NOMO-1 treated with DMSO at 0.1 percent for 48 hours (cell line): ENCODE data around the gene REC8.
"Not testable (repeated sequence)": the region's sequence is repeated elsewhere in the genome, so short reads cannot be mapped to it uniquely, and the experiment has no call there.

Experiments
- DNase-seq: peaks from one replicate; lab custom pipeline; 2025; ENCODE audit not compliant: unreplicated experiment; lab: John Stamatoyannopoulos, UW

Gene REC8

DNA sequence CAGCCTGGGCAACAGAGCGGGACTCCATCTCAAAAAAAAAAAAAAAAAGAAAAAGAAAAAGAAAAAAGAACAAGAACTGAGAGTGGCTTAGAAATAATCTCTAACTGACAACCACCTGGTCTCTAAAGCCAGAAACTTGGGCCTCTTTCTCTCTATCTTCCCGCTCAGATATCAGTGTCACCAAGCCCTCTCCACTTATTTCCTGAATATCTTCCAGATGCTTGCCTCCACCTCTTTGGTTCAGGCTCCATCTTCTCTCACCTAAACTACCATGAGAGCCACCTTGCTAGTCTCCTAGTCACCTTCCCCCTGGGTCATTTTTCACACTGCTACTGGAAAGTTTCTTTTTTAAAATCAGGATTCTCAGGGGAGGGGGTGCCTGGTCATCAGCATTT is 25.2 kb downstream of the REC8 start:
- DNase-seq = no peak

DNA sequence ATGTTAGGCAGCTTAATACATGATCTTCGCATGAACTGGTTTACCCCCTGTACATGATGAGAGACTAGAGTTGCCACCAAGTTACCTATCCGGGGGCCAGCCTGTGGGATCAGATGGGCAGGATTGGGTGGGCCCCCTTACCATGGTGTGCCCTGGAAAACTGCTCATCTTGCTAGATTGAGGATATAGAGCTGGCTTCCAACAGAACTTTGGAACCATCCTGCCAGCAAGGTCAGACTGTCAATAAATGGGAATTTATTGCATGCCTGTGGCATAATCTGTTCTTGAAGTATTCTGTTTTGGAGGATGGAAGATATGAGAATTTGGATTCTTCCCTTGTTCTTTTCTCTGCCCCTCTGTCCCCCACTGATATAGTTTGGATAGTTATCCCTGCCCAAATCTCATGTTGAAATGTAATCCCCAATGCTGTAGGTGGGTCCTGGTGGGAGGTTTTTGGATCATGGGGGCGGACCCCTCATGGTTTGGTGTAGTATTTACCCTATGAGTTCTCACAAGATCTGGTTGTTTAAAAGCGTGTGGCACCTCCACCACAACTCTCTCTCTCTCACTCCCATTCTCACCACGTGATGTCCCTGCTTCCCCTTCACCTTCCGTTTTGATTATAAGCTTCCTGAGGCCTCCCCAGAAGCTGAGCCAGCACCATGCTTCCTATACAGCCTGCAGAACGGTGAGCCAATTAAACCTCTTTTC is 27.1 kb downstream of the REC8 start:
- DNase-seq = no peak

DNA sequence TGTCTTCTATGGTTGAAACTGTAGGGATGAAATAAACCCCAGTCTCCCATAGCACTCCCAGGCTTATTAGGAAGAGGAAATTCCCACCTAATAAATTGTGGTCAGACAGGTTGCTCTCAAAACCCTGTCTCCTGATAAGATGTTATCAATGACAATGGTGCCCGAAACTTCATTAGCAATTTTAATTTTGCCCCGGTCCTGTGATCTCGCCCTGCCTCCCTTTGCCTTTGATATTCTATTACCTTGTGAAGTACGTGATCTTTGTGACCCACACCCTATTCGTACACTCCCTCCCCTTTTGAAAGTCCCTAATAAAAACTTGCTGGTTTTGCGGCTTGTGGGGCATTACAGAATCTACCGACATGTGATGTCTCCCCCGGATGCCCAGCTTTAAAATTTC is 30.7 kb downstream of the REC8 start:
- DNase-seq = not testable (repeated sequence)

DNA sequence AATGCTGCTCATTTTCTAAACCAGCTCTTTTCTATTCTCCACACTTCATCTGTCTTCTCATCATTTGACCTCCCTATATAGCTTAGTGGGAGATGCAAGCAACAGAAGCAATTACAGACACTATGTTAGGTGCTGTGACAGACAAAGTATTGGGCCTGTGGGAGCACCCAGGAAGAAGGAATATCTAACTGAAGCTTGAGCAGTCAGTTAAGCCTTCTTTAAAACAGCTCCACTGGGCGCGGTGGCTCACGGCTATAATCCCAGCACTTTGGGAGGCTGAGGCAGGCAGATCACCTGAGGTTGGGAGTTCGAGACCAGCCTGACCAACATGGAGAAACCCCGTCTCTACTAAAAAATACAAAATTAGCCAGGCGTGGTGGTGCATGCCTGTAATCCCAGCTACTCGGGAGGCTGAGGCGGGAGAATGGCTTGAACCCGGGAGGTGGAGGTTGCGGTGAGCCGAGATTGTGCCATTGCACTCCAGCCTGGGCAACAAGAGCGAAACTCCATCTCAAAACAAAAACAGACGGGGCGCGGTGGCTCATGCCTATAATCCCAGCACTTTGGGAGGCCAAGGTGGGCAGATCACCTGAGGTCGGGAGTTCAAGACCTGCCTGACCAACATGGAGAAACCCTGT is 31.5 kb downstream of the REC8 start:
- not testable (repeated sequence) for DNase-seq

DNA sequence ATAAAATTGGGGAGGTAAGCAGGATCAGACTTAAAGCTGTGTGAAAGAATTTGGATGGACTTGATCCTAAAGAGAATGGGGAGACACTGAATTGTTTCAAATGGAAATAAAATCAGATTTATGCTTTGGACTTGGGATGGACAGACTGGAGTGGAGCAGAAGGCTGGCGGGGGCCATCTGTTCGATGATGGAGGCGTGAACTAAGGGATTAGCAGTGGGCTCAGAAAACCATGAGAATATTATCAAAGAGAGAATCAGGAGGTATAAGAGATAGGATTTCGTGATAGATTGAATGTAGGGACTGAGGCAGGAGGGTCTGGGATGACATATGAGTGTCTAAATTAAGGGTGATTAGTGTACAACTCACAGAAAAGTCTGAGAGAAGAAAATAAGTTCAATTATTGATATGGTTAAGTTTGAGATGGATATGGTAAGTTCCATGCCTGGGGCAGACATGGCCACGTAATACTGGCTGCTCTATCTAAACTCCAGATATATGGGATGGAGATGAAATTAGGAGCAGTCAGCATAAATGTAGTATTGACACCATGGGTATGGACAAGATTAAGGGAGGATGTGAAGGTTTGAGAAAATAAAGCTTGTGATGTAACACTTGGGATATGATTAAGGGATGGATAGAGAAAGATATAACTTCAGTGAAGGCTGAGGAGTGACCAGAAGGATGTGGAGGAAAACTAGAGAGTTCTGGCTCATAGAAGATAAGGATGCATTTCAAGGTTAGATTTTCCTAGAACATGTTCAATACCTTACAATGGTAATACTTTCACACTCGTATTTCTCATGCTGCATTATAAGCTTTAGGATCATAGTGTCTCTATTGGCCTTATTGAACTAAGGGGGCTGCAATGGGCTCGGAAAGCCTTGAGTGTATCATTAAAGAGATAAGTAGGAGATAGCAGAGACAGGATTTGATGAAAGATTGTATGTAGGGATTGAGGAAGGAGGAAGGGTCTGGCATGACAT is 32.6 kb downstream of the REC8 start:
- no peak for DNase-seq

DNA sequence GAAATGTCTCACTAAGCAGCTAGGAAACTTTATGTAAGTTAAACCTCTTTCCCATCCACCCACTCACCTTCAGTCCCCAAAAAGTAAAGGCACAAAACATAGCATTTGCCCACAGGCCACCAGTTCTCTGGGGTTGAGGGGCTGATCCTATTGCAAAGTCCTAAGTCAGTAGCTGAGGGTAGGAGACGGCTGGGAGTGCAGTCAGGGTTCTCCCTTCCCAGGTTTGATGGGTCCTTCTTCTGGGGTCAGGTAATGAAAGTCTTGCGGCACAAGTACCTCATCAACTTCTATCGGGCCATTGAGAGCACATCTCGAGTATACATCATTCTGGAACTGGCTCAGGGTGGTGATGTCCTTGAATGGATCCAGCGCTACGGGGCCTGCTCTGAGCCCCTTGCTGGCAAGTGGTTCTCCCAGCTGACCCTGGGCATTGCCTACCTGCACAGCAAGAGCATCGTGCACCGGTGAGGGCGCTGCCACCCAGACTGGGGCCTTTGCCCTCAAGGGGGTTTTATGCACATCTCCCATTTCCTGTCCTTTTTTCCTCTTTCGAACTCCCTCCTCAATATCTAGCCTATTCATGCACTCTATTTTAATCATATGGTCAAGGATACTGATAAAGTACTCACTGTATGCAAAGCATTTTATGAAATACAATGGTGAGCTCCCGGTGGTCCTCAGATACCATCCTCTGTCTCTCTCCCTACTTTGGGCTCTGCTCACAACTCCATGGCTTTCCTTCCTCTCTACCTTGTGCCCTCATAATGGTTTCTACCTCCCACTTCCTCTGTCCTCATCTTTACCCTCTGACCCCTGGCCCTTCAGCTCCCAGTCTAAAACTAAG is 34.6 kb downstream of the REC8 start:
- no peak for DNase-seq

DNA sequence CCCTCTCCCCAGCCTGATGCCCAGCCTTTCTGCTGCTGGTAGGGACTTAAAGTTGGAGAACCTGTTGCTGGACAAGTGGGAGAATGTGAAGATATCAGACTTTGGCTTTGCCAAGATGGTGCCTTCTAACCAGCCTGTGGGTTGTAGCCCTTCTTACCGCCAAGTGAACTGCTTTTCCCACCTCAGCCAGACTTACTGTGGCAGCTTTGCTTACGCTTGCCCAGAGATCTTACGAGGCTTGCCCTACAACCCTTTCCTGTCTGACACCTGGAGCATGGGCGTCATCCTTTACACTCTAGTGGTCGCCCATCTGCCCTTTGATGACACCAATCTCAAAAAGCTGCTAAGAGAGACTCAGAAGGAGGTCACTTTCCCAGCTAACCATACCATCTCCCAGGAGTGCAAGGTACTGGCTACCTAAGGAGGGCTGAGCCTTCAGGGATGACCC is 35.2 kb downstream of the REC8 start:
- DNase-seq = no peak

DNA sequence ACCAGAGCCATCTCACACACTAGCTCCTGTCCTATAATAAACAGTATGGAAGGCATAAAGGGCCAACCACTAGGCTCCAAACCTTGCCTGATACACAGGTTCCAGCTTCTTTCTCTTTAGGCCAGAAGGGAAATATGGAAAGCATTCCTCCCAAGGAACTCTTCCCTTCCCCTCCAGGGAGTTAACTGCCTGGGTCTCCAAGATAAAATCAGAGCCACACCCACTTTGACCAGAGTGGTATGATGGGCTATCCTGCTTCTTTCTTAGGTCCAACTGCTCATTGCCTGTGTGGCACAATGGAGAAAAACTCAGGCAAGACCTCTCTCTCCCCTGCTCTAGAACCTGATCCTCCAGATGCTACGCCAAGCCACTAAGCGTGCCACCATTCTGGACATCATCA is 35.7 kb downstream of the REC8 start:
- DNase-seq = no peak

DNA sequence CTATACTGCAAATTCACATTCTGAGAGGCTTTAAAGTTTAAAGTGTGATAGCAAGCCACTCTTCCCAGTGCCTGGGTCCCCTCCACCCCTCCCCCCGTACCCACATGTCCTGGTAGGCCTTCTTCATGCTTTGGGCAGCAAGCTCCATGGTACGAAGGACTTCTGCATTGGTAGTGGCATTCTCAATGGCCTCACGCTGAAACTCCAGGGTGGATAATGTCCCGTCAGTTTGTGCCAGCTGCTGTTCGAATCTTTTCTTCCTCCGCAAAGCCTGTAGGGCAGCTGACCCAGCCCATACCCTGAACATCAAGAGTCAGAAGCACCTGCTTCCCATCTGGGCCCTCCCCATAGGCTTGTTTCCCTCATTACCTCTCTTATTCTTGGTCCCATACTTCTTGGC is 39.4 kb downstream of the REC8 start:
- DNase-seq = no peak

DNA sequence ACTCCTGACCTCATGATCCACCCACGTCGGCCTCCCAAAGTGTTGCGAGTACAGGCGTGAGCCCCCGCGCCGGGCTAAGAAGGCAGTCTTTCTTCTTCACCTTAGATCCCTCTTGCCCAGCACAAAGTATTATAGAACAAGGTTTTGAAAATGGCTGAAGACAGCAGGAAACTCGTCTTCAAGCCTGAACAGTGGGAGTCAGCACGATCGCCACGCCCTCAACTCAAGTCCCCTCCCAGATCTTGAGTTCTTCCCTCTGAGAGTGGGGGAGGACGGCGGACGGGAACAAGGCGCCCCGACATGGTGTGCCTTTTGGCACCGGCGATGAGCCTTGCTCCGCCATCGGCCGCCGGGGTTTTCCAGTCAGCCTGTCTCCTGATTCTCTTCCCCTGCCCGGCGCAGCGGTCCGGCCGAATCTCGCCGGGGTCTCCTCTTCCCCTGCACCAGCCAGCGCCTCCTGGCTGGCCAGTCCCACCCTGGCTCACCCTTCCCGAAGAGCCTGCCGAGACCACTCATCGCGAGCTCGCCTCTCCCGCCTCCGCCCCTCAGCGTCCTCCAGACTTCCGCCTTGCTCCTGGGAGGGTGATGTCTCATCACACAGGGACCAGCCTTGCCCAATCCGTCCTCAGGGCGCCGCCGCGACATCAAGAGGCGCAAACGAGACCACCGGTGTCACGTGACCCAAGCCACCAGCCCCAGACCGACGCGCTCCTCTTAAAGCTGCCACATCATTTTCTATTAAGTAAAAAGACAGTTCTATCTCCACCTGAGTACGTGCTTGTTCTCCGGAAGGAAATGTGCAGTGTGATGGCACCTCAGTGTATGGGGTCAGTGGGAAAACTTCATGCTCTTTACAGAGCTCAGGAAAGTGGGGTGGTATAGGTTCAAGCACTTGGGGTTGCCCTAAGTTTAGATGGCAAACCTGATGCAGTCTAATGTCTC is 41.3 kb downstream of the REC8 start, which contains the start of gene CHMP4A:
TSS of gene CHMP4A (minus strand) at position 565 of the 942 bp plus-strand sequence. CDS start at position 516, 49 bp downstream.
- peak; percentile 98 for DNase-seq

DNA sequence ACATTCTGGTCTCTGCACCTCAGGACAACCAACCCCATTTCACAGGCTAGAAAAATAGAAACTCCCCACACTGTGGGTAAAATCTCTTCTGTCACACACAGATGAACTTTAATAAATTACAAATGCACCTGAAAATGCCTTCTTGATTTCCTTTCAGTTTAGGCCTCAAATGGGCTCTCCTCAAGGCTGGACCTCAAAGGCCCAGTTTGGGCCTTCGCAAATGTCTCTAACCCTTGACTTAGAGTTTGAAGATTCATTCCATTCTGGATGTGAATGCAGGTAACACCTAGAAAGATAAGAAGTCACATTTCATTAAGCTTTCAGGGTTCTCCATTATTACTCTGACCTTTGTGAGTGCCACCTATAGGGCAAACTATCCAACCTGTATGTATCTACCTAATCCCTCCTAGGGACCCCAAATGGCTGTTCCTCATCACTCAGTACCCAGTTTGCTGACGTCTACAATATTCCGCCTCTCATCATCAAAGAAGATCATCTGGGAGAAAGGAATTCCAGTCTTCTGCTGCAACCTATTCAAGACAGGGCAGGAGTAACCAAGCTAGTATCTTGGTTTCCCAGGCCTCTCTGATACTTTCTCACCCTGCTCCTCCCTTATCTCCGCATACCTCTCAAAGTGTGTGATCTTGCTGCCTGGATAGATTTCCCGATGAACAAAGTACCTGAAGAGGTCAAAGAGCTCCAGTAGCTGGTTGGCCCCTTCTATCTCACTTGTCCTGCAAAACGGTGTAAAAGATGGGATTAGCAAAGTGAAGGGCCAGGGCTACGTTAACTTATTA is 42.2 kb downstream of the REC8 start:
- DNase-seq = no peak

DNA sequence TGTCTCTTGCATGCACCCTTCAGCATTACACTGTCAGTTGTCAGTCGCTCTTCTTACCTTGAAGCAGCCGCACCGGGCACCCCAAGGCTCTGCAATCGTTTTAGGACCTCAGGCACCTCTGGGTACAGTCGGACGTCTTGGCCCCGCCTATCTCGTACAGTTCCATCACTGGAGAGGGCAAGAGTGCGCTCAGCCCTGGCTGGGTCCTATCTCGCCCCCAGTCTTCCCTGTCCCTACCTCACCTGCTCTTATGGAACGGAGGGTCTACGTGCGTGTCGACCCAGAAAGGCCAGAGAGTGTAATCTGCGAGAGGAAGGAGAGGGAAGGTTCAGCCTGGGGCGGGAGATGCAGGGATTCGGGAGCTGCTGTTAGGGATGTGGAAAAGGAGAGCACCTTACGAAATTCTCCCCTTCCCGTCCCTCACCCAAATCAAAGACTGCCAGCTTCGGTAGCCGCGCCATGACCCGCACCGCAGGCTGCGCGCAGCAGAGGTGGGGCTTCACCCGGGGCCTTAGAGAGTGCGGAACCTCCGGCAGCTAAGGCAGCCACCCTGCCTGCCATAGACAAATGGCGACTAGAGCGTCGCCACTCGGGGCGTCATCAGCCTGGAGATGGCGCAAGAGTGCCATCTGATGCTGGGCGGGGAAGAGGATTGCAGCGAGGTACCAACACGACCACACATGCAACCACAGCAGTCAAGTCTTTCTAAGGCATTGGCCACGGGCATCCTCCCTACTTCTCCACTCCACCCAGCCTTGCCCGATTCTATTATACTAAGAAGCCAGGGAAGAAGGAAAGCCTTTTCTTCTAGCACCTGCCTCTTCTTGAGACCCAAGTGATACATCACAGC is 43.8 kb downstream of the REC8 start, which contains the start of gene MDP1:
TSS of gene MDP1 (minus strand) at position 572 of the 850 bp plus-strand sequence. CDS start at position 461, 111 bp downstream.
- peak; percentile 93 for DNase-seq

DNA sequence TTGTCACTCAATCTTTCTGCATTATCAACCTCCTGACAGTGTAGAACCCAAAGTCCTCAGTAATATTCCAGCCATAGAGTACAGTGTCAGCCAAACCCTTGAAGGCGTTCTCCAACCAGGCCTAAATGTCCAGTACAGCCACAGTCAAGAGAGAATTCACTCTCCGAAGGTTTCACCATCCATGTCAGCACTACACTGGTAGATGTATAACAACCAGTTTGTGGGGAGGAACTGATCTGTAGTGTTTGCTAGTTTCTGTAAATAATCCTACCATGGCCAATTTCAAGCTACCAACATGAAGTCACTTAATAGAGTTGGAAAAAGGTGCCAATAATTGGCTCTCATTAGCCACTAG is 44.4 kb downstream of the REC8 start:
- DNase-seq = no peak

DNA sequence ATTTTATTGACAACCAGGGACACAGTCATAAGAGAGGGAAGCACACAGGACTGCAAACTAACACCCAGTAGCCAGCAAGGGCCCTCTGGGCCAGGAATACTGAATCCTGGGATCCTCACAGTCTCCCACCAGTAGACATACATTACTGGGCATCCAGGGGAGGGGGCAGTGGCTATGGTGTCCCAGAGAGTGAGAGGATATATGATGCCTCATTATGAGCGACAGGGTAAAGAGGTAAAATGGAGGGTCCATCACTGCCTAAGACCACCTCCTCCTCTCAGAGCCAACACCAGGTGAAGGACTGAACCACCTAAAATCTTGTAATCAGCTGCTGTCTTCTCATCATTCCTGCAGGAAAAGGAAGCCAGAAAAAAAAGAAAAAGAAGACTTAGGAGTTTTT is 45.0 kb downstream of the REC8 start:
- DNase-seq = not testable (repeated sequence)

DNA sequence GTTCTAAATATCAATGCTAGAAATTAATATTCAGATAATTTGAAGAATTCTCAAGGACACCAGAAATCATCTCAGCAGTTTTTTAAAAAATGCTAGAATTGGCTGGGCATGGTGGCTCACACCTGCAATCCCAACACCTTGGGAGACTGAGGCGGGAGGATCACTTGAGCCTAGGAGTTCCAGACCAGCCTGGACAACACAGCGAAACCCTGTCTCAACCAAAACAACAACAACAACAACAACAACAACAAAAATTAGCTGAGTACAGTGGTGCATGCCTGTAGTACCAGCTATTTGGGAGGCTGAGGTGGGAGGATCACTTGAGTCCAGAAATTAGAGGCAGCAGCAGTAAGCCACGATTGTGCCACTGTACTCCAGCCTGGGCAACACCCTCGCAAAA is 47.2 kb downstream of the REC8 start:
- no peak for DNase-seq

DNA sequence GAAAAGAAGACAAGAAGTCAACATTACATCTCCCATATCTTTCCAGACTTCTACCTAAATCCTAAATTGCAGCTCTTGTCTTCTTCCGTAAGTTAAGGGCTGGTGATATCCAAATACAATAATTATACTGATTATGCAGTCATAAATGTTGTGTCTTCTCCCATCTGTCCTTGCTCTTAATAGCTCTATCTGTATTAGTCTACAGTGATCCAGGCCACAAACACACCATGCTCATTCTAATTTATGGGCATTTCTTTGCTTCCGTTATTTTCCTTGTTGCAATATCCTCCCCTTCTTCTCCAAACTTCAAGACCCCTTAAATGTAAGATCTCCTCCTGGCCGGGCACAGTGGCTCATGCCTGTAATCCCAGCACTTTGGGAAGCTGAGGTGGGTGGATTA is 47.6 kb downstream of the REC8 start:
- no peak for DNase-seq

DNA sequence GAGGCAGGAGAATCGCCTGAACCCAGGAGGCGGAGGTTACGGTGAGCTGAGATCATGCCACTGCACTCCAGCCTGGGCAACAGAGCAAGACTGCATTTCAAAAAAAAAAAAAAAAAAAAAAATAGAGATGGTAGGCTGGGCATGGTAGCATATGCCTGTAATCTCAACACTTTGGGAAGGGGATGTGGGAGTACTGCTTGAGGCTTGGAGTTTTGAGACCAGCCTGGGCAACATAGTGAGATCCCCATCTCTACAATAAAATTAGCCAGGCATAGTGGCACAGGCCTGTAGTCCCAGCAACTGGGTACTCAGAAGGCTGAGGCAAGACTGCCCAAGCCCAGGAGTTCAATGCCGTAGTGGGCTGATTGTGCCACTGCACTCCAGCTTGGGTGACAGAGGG is 51.1 kb downstream of the REC8 start:
- DNase-seq = not testable (repeated sequence)

DNA sequence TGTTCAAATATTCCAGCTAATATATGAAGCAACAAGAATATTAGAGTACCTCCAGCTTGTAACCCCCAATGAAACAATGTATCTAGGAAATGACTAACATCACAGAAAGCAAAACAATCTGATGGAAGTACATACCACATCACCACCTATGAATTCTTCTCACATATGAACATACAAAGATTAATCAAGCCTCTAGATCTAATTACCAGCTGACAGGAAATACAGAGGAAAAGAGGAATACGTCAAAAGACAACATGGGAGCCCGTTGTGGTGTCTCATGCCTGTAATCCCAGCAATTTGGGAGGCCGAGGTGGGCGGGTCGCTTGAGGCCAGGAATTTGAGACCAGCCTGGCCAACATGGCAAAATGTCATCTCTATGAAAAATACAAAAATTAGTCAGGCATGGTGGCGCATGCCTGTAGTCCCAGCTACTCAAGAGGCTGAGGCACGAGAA is 52.8 kb downstream of the REC8 start:
- no peak for DNase-seq
